Neural cell (in vitro differentiated cells): ENCODE measurements around the gene PPP6R1. TPM values are rescaled to one million over a fixed set of nuclear protein-coding genes. Genes with fewer than 3 reads are reported as not detected.

Experiments
- H2AFZ ChIP-seq: fragments of 200-600, 300-800 bp; sonication (generic), shearing (Covaris generic); 2 replicates; pipeline ENCODE4 v1.6.0; 2014; ENCODE audit warnings: low read depth, mild to moderate bottlenecking, antibody characterized with exemption, low read length, moderate library complexity
- H3F3A ChIP-seq: fragments of 200-600 bp; shearing (Covaris generic); 2 replicates; pipeline ENCODE4 v1.6.1; 2016; ENCODE audit warnings: mild to moderate bottlenecking, moderate library complexity, mixed read lengths, antibody characterized with exemption, low read length; ENCODE audit not compliant: insufficient read depth, poor library complexity, severe bottlenecking
- H3K27ac ChIP-seq: fragments of 200-600, 300-800 bp; sonication (generic), shearing (Covaris generic); 2 replicates; pipeline ENCODE4 v1.5.1; 2014; ENCODE audit warnings: mild to moderate bottlenecking, low read length, moderate library complexity
- H3K27me3 ChIP-seq: fragments of 300-800, 200-600 bp; sonication (generic), shearing (Covaris generic); 2 replicates; pipeline ENCODE4 v1.6.0; 2014; ENCODE audit warnings: mild to moderate bottlenecking, low read depth, low read length, moderate library complexity; ENCODE audit not compliant: insufficient read depth
- H3K36me3 ChIP-seq: fragments of 300-800, 200-600 bp; sonication (generic), shearing (Covaris generic); 2 replicates; pipeline ENCODE4 v1.5.1; 2014; ENCODE audit warnings: mild to moderate bottlenecking, antibody characterized with exemption, low read length, moderate library complexity; ENCODE audit not compliant: insufficient read depth
- H3K4me2 ChIP-seq: fragments of 300-800, 200-600 bp; sonication (generic), shearing (Covaris generic); 2 replicates; pipeline ENCODE4 v1.6.0; 2014; ENCODE audit warnings: mild to moderate bottlenecking, low read length
- H3K4me3 ChIP-seq: fragments of 300-800, 200-600 bp; sonication (generic), shearing (Covaris generic); 2 replicates; pipeline ENCODE4 v1.5.1; 2014; ENCODE audit warnings: mild to moderate bottlenecking, low read length, moderate library complexity
- H3K79me2 ChIP-seq: fragments of 200-600 bp; shearing (Covaris generic); replicated peaks from 2 replicates; pipeline ENCODE4 v1.6.0; 2014; ENCODE audit warnings: mild to moderate bottlenecking, low read length, moderate library complexity; ENCODE audit not compliant: insufficient read depth
- H3K9ac ChIP-seq: fragments of 300-800, 200-600 bp; sonication (generic), shearing (Covaris generic); 2 replicates; pipeline ENCODE4 v1.6.1; 2016; ENCODE audit warnings: mild to moderate bottlenecking, low read length, mixed read lengths
- H3K9me2 ChIP-seq: fragments of 200-600 bp; shearing (Covaris generic); 2 replicates; pipeline ENCODE4 v1.6.1; 2016; ENCODE audit warnings: mild to moderate bottlenecking, low read length, mixed read lengths; ENCODE audit not compliant: insufficient read depth
- H3K9me3 ChIP-seq: fragments of 200-600, 300-800 bp; sonication (generic), shearing (Covaris generic); 2 replicates; pipeline ENCODE4 v1.6.1; 2016; ENCODE audit warnings: mild to moderate bottlenecking, mixed run types, low read length, moderate library complexity, mixed read lengths
- H4K20me1 ChIP-seq: fragments of 200-600 bp; shearing (Covaris generic); 2 replicates; pipeline ENCODE4 v1.6.1; 2016; ENCODE audit warnings: mild to moderate bottlenecking, mixed run types; ENCODE audit not compliant: insufficient read depth
- CTCF ChIP-seq: fragments of 450-650 bp; IDR thresholded peaks from 2 replicates; pipeline ENCODE4 v1.5.1; 2014; ENCODE audit warnings: antibody characterized with exemption, mild to moderate bottlenecking, moderate library complexity; ENCODE audit not compliant: poor library complexity, severe bottlenecking
- EP300 ChIP-seq: fragments of 450-650 bp; conservative IDR thresholded peaks from 2 replicates; pipeline ENCODE4 v1.6.1; 2014; ENCODE audit warnings: antibody characterized with exemption, mild to moderate bottlenecking, moderate library complexity; ENCODE audit not compliant: poor library complexity, severe bottlenecking
- EZH2 ChIP-seq: fragments of 200-600, 300-800 bp; shearing (Covaris generic), sonication (generic); IDR thresholded peaks from 2 replicates; pipeline ENCODE4 v1.6.1; 2014; ENCODE audit warnings: antibody characterized with exemption, low read length, borderline replicate concordance, mild to moderate bottlenecking; ENCODE audit not compliant: insufficient read depth, poor library complexity, severe bottlenecking
- MXI1 ChIP-seq: fragments of 450-650 bp; conservative IDR thresholded peaks from 2 replicates; pipeline ENCODE4 v1.6.1; 2014; ENCODE audit warnings: antibody characterized with exemption, mild to moderate bottlenecking; ENCODE audit not compliant: poor library complexity, severe bottlenecking
- POLR2AphosphoS5 ChIP-seq: IDR thresholded peaks from 2 replicates; pipeline ENCODE4 v1.6.1; 2012
- RAD21 ChIP-seq: fragments of 450-650 bp; conservative IDR thresholded peaks from 2 replicates; pipeline ENCODE4 v1.6.1; 2014; ENCODE audit warnings: antibody characterized with exemption, mild to moderate bottlenecking, moderate library complexity
- REST ChIP-seq: IDR thresholded peaks from 2 replicates; pipeline ENCODE4 v1.6.1; 2012; ENCODE audit warnings: borderline replicate concordance
- SMC3 ChIP-seq: fragments of 450-650 bp; conservative IDR thresholded peaks from 2 replicates; pipeline ENCODE4 v1.6.1; 2014; ENCODE audit warnings: antibody characterized with exemption, mild to moderate bottlenecking, moderate library complexity; ENCODE audit not compliant: poor library complexity
- TAF1 ChIP-seq: IDR thresholded peaks from 2 replicates; pipeline ENCODE4 v1.6.1; 2012; ENCODE audit warnings: low read depth
- polyA plus RNA-seq: library from polyadenylated mRNA; depleted of rRNA; stranded (reverse); fragments of >200 nt; gene quantifications from 2 replicates; pipeline ENCODE4 v1.2.3, GENCODE V29; 2014

Gene PPP6R1
- polyA plus RNA-seq, 1 donor from 2014 or later, result 20.0 TPM

DNA sequence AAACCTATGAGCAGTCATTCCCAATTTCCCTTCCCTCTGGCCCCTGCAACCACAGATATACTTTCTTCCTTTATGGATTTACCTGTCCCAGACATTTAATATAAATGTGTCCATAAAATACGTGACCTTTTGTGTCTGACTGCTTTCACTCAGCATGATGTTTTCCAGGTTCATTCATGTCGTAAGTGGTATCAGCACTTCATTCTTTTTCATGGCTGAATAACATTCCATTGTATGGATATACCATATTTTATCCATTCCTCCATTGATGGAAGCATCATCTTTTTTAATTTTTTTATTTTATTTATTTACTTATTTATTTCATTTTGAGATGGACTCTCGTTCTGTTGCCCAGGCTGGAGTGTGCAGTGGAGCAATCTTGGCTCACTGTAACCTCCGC lies 8.0 kb upstream of the PPP6R1 start:
- H2AFZ ChIP-seq, result no peak overlapping the region
- no peaks in the 10 kb centered on the region for H3K79me2 ChIP-seq
- no peaks in the 10 kb centered on the region for H3K9me3 ChIP-seq
- H3K27ac ChIP-seq, result no peak overlapping the region
- no peaks in the 10 kb centered on the region for H3K9me2 ChIP-seq
- H3K27me3 ChIP-seq, result no peaks in the 10 kb centered on the region
- H4K20me1 ChIP-seq, result no peaks in the 10 kb centered on the region
- no peak overlapping the region for H3K4me3 ChIP-seq
- no peaks in the 10 kb centered on the region for H3K36me3 ChIP-seq
- no peak overlapping the region for H3K9ac ChIP-seq
- no peak overlapping the region for H3K4me2 ChIP-seq
- H3F3A ChIP-seq, result no peaks in the 10 kb centered on the region
- TF ChIP-seq CTCF, result no peak
- TF ChIP-seq EZH2, result no peak
- no peak for TF ChIP-seq TAF1
- TF ChIP-seq REST, result no peak
- no peak for TF ChIP-seq POLR2AphosphoS5
- TF ChIP-seq SMC3, result no peak
- no peak for TF ChIP-seq RAD21
- TF ChIP-seq MXI1, result no peak

DNA sequence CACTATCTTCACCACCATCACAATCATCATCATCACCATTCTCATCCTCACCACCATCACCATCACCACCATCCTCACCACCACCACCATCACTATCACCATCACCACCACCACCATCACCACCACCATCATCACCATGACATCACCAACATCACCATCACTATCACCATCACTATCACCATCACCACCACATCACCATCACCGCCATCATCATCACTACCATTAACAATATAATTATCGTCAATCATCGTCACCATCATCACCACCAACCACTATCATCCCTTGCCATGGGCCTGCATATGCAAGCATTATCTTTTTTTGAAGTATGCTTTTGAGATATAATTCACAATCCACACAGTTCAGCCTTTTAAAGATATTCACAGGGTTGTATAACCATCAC lies 7.6 kb upstream of the PPP6R1 start:
- no peak overlapping the region for H3K9ac ChIP-seq
- no peaks in the 10 kb centered on the region for H3K79me2 ChIP-seq
- H3F3A ChIP-seq, result no peaks in the 10 kb centered on the region
- H4K20me1 ChIP-seq, result no peaks in the 10 kb centered on the region
- no peaks in the 10 kb centered on the region for H3K9me3 ChIP-seq
- no peak overlapping the region for H3K4me3 ChIP-seq
- no peaks in the 10 kb centered on the region for H3K36me3 ChIP-seq
- no peaks in the 10 kb centered on the region for H3K27me3 ChIP-seq
- H3K27ac ChIP-seq, result no peak overlapping the region
- H3K4me2 ChIP-seq, result no peak overlapping the region
- no peaks in the 10 kb centered on the region for H3K9me2 ChIP-seq
- H2AFZ ChIP-seq, result no peak overlapping the region
- no peak for TF ChIP-seq SMC3

- Histone ChIP-seq H3F3A (no peaks in the 10 kb centered on the region), H4K20me1 (no peaks in the 10 kb centered on the region), H2AFZ (no peak overlapping the region), H3K9ac (no peak overlapping the region), H3K79me2 (no peaks in the 10 kb centered on the region), H3K4me3 (no peak overlapping the region), H3K27ac (no peak overlapping the region), H3K4me2 (no peak overlapping the region), H3K36me3 (no peaks in the 10 kb centered on the region), H3K9me3 (no peaks in the 10 kb centered on the region), H3K27me3 (no peaks in the 10 kb centered on the region), H3K9me2 (no peaks in the 10 kb centered on the region)
- no peak for TF ChIP-seq EP300
- no peak for TF ChIP-seq SMC3
- TF ChIP-seq CTCF, result no peak
- no peak for TF ChIP-seq TAF1
- TF ChIP-seq MXI1, result no peak
- no peak for TF ChIP-seq POLR2AphosphoS5
- no peak for TF ChIP-seq EZH2
- TF ChIP-seq RAD21, result no peak
These were observed 7.0 kb upstream of the PPP6R1 start for GRCh38 chr19:55265723-55266386.
